Osteocyte (in vitro differentiated cells): ENCODE measurements around the gene PTPRR. TPM values are rescaled to one million over a fixed set of nuclear protein-coding genes. Genes with fewer than 3 reads are reported as not detected.

Experiments
- DNase-seq: peaks from one replicate; pipeline ENCODE4 v3.0.0; 2021; ENCODE audit warnings: mixed read lengths; ENCODE audit not compliant: unreplicated experiment; ENCODE audit errors: extremely low spot score
- H3K27ac Mint-ChIP-seq: one replicate; pipeline ENCODE4 v1.8.0; 2021; ENCODE audit warnings: mild to moderate bottlenecking, mixed read lengths; ENCODE audit not compliant: unreplicated experiment
- H3K27me3 Mint-ChIP-seq: one replicate; pipeline ENCODE4 v1.8.0; 2021; ENCODE audit warnings: mixed read lengths; ENCODE audit not compliant: unreplicated experiment
- H3K36me3 Mint-ChIP-seq: one replicate; pipeline ENCODE4 v1.8.0; 2021; ENCODE audit warnings: mixed read lengths; ENCODE audit not compliant: unreplicated experiment
- H3K4me1 Mint-ChIP-seq: one replicate; pipeline ENCODE4 v1.8.0; 2021; ENCODE audit warnings: mixed read lengths; ENCODE audit not compliant: unreplicated experiment
- H3K4me3 Mint-ChIP-seq: one replicate; pipeline ENCODE4 v1.8.0; 2021; ENCODE audit warnings: mild to moderate bottlenecking, moderate library complexity, mixed read lengths; ENCODE audit not compliant: unreplicated experiment
- H3K9me3 Mint-ChIP-seq: one replicate; pipeline ENCODE4 v1.8.0; 2021; ENCODE audit warnings: mixed read lengths; ENCODE audit not compliant: unreplicated experiment
- CTCF ChIP-seq: fragments of 200-600 bp; sonication (generic); IDR thresholded peaks from 2 replicates; pipeline ENCODE4 v1.5.0; 2021; ENCODE audit warnings: antibody characterized with exemption, mild to moderate bottlenecking, moderate library complexity
- total RNA-seq: library from RNA; stranded (reverse); gene quantifications from 2 replicates; pipeline ENCODE4 v1.2.1, GENCODE V29; 2021

Gene PTPRR
- total RNA-seq, 1 donor from 2014 or later: 0.21 TPM

DNA sequence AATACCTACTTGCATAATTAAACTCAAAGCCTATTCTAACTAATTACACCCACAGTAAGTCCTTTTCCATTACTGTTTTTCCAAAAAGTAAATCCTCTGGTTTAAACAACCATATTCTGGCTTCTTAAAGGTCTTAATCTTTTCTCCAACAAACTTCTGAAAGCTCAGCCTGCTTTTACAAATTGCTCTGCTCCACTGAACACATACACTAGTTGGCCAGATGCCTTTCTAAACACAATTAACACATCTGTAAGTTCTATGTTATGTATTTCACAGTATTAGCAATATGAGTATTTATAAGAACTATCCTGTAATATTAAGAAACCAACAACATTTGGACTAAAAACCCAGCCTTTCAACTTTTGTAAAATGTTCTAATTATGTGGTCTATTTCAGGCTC lies 313.4 kb downstream of the PTPRR start:
- H3K9me3 Mint-ChIP-seq: peaks cover 8% of the 10 kb centered on the region
- H3K4me3 Mint-ChIP-seq: no peak overlapping the region
- no peak overlapping the region for H3K27ac Mint-ChIP-seq
- DNase-seq: no peak
- peaks cover 47% of the 10 kb centered on the region for H3K27me3 Mint-ChIP-seq
- H3K36me3 Mint-ChIP-seq: no peaks in the 10 kb centered on the region
- no peak for TF ChIP-seq CTCF
- H3K4me1 Mint-ChIP-seq: peaks cover 8% of the 10 kb centered on the region

DNA sequence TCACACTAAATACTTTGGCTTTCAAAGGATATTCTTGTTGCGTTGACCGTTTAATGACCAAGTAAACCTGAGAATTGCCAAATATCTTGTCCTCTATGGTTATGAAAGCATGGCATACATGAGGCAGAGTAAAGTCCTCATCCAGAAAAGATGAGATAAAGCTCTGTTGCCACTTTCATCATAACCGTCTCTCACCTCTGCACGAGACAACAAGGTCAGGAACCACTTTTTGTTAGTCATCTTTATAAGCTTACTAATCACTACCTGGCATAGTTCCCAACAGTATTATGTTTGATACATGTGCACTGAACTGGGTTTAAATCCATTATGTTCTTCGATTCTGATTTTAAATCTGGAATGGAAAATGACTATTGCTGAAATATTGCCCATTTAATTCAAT lies 314.6 kb downstream of the PTPRR start:
- H3K4me3 Mint-ChIP-seq: no peak overlapping the region
- H3K27me3 Mint-ChIP-seq: peaks cover 38% of the 10 kb centered on the region
- H3K9me3 Mint-ChIP-seq: peaks cover 8% of the 10 kb centered on the region
- DNase-seq: no peak
- H3K27ac Mint-ChIP-seq: no peak overlapping the region
- peaks cover 8% of the 10 kb centered on the region for H3K4me1 Mint-ChIP-seq
- no peaks in the 10 kb centered on the region for H3K36me3 Mint-ChIP-seq
- TF ChIP-seq CTCF: no peak

GRCh38 chr12:70604662-70605061 lies 315.9 kb downstream of the PTPRR start:
- no peak overlapping the region for H3K27ac Mint-ChIP-seq
- no peaks in the 10 kb centered on the region for H3K36me3 Mint-ChIP-seq
- H3K4me1 Mint-ChIP-seq: peaks cover 6% of the 10 kb centered on the region
- peaks cover 34% of the 10 kb centered on the region for H3K27me3 Mint-ChIP-seq
- TF ChIP-seq CTCF: no peak
- no peak overlapping the region for H3K4me3 Mint-ChIP-seq
- H3K9me3 Mint-ChIP-seq: peaks cover 8% of the 10 kb centered on the region
- DNase-seq: no peak

GRCh38 chr12:70603044-70603443 lies 317.5 kb downstream of the PTPRR start:
- H3K9me3 Mint-ChIP-seq: peaks cover 8% of the 10 kb centered on the region
- no peak overlapping the region for H3K4me3 Mint-ChIP-seq
- no peak overlapping the region for H3K27ac Mint-ChIP-seq
- no peaks in the 10 kb centered on the region for H3K36me3 Mint-ChIP-seq
- DNase-seq: no peak
- no peak for TF ChIP-seq CTCF
- peaks cover 20% of the 10 kb centered on the region for H3K27me3 Mint-ChIP-seq
- no peaks in the 10 kb centered on the region for H3K4me1 Mint-ChIP-seq

DNA sequence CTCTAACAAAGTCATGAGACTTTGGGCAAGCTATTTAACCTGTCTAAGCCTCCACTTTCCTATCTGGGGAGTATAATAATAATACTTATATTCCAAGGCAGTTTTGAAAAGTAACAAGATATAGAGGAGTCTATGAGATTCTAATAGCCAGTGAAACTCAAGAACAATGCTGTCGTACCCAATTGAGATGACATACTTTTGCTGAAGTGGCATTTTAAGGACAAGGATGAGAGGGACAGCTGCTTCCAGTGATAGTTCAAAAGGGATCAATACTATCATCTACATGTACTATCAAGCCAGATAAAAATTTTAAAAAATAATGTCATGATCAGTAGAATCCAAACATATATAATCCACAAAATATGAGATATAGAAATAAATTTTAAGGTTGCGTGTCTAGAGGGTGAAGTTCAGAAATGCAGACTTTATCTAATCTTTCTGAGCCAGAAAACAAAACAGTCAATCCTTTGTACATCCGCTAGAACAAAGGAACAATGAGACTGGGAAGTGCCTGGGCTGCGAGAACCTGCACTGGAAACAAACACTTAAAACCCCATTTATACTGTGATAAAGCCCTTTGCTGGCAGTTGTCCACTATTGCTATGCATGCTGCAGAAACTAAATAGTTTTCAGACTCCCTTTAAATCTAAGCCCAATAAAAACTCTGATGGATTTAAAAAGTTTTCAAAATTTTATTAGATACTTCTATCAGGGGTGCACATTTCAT lies 321.9 kb downstream of the PTPRR start:
- TF ChIP-seq CTCF: no peak
- Mint-ChIP-seq H3K4me3 (no peak overlapping the region), H3K27ac (no peak overlapping the region), H3K9me3 (peaks cover 3% of the 10 kb centered on the region), H3K36me3 (no peaks in the 10 kb centered on the region), H3K4me1 (no peaks in the 10 kb centered on the region), H3K27me3 (peaks cover 10% of the 10 kb centered on the region)
- no peak for DNase-seq
